IPS-NIHi7 (cell line): ENCODE results near the gene SLC2A11.

ENCODE experiments used
- DNase-seq: peaks from one replicate; pipeline ENCODE4 v3.0.0; 2012; ENCODE audit warnings: mixed read lengths; ENCODE audit errors: extremely low spot score

The SLC2A11 gene

DNA sequence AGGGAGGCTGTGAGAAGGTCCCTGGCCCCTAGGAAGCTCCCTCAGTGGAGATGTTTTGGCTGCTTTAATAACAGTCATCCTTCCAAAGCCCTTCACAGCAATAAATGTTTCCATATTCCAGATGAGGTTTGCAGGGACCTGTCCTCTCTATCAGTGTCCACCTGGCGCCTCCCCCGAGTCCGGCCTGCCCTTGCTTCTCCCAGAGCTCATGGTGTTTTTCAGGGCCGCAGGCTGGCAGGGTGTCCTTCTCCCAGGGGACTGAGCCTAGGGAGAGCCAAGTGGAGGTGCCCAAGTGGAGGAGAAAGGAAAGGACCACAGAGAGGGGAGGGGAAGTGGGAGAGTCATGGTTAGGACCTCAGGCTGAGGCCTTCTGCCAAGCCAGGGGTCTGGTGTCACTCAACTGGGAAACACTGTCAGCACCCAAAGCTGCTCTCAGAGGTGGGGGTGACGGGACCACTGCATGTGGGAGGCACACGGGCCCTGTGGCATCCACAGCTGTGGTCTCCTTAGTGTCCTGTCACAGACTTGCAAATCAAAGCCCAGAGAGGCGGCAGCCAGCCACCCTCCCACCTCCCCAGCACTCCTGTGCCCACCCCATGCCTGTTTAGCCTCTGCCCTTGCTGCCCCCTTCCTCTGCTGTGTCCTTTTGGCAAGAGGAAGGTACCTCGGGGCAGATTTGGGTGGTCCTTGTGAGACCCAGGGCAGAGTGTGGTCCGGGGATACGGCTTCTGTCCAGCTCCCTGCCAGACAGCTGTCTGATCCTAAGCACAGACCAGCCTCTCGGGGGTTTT is 25.3 kb upstream of the SLC2A11 start:
- no peak for DNase-seq

GRCh38 chr22:23833017-23833751 is 24.5 kb upstream of the SLC2A11 start:
- no peak for DNase-seq

DNA sequence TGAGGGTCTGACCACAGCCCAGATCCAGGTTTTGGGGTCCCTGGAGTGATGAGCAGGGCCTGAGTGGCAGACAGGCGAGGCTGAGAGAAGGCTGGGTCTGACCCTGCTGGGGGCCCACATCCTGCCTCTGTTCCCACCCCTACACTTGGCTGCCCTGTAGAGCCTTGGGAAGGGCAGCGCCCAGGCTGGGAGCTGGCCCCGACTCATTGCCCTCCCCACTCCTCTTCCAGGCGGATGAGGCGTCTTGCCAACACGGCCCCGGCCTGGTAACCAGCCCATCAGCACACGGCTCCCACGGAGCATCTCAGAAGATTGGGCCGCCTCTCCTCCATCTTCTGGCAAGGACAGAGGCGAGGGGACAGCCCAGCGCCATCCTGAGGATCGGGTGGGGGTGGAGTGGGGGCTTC is 23.8 kb upstream of the SLC2A11 start:
- no peak for DNase-seq

DNA sequence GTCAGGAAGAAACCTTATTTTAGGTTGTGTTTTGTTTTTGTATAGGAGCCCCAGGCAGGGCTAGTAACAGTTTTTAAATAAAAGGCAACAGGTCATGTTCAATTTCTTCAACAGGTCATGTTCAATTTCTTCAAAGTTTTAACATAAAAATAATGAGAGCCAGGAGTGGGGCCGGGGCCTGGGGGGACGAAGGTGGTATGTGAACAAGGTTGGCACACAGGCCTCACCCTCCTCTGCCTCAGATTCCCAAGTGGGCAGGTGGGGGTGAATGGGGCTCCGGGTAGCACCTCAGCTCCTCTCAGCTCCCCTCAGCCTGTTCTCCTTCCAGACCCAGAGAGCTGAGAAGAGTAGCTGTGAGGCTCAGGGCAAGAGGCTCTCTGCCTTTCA is 23.3 kb upstream of the SLC2A11 start:
- no peak for DNase-seq

DNA sequence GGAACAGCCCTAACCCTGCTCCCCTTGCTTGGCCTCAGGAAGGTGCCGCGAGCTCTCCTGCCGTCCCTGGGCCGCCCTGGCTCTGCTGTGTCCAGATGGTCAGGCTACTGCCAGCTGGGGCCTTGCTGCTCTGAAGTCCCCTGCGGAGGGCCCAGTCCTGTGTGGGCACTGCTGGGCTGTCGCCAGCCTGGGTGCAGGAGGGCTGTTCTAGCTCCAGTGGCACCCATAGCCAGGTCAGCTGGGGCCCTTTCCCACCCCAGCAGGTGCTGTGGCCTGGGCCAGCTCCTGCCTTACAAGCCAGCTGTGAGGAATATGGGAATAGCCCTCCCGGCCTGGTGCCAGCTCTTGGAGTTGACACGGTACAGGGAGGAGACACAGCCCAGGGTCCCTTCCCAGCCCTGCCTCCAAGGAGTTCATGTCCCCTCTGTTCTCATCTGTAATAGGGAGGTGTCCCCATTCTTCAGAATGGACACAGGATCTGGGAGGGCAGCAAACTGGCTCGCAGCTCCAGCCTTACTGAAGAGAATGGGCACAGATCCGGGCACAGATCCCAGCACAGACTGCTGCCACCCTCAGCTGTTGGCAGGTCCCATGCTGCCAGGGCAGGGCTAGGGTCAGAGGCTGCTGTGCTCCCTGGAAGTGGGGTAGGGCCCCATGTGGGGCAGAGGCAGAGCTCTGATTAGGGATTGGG is 22.7 kb upstream of the SLC2A11 start:
- DNase-seq = no peak

GRCh38 chr22:23835484-23836144 is 22.1 kb upstream of the SLC2A11 start:
- DNase-seq = no peak

DNA sequence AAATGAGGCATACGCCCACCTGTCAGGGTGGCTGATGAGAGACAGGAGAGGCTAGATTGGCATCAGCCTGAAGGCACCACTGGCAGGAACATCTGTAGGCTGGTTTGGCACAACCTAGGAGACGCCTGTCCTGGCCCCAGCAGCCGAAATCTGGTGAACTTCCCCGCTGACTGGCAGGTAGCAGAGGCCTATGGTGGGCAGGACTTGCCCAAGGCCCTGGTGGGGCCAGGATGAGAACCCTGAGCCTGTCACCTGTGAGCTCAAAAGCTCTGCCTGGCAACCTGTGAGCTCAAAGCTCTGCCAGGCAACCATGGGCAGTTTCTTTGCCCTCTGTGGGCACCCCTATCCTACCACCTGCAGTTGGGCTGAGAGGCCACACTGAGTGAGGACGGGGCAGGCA is 21.4 kb upstream of the SLC2A11 start:
- no peak for DNase-seq

DNA sequence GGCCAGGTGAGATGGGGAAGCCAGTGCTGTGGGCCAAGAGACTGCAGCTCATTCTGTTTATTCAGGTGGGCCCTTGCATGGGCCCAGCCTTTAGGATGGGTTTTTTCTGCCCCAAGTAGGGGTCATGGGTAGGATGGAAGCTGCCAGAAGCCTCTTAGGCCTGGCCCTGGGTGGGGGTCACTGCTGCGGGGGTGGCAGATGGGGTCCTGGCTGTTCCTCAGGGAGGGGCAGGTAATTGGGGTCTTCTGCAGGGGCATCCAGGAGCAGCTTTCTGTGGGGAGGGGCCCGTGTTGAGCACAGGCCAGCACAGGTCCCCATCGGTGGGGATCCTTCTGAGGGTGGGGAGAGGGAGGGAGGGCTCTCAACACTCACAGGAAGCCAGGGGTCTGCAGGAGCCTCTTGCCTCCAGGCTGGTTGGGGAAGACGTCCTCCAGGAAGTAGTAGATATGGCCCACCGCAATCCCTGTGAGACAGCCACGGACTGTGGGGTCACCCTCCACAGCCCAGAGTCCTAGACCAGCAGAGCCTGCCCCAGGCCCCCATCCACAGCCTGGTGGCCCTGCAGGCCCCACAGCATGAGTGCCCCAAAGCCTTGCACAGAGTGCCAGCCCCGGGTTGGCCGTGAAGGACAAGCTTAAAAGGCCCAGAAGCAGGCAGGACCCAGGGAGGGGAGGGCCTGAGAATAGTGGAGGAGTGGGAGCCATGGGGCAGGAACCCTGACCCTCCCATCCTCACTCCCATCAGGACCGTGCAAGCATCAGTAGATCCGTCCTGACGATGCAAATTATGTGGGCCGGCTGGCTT is 20.8 kb upstream of the SLC2A11 start:
- no peak for DNase-seq

GRCh38 chr22:23837496-23837859 is 20.2 kb upstream of the SLC2A11 start:
- DNase-seq = no peak

DNA sequence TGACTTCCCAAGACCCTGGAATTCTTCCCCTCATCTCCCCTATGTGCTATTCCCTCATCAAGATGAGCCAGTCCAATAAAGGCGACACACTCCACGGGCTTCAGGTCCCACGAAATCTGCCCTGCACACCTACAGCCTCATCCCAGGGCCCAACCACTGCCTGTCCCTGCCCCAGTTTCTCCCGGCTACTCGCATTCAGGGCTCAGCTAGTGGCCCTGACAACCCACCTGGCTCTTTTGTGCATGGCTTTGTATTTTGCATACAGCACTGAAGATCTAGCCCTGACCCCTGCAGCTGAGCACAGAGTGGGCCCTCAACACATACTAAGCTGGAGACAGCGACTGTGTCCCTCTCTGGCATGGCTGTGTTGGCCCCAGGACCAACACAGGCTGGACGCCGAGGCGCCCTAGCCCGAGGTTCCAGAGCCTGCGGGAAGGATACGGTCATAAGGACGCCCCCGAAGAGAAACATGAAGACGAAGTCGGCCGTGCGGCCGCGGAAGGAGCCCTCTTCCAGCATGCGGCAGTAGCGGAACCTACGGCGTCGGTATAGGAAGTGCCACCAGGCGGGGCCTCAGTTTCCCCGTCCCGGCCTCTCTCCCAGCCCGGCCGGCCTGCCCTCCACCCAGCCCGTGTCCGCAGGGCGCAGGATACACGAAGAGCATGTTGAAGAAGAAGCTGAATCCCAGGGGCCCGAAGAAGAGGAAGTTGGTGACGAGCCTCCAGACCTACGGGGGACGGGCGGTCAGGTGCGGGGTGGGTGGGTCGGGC is 19.6 kb upstream of the SLC2A11 start:
- DNase-seq = no peak

GRCh38 chr22:23838681-23839468 is 18.8 kb upstream of the SLC2A11 start, which contains the start of gene DERL3:
Gene DERL3 (minus strand): TSS chr22:23839006. CDS start chr22:23838987, 19 bp downstream.
- DNase-seq = peak; percentile 95

- DNase-seq = no peak
Measured at GRCh38 chr22:23840026-23840425, 17.6 kb upstream of the SLC2A11 start.

DNA sequence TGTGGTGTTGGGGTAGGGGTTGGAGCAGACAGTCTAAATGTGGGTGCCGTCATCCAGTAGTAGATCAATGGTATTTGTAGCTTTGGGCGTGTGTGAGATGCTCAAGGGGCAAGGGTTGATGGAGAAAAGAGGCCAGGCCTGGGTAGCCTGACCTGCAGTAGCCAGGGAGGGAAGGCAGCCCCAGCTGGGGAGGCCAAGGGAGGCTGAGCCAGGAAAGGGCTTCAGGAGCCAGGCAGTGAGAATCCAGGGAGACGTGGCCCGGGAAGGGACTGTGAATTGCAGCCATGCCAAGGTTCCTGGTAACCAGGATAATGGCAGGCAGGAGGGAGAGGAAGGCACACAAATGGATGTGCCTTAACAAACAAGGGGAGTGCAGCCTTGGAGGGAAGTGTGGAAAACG is 16.4 kb upstream of the SLC2A11 start:
- DNase-seq = no peak

DNA sequence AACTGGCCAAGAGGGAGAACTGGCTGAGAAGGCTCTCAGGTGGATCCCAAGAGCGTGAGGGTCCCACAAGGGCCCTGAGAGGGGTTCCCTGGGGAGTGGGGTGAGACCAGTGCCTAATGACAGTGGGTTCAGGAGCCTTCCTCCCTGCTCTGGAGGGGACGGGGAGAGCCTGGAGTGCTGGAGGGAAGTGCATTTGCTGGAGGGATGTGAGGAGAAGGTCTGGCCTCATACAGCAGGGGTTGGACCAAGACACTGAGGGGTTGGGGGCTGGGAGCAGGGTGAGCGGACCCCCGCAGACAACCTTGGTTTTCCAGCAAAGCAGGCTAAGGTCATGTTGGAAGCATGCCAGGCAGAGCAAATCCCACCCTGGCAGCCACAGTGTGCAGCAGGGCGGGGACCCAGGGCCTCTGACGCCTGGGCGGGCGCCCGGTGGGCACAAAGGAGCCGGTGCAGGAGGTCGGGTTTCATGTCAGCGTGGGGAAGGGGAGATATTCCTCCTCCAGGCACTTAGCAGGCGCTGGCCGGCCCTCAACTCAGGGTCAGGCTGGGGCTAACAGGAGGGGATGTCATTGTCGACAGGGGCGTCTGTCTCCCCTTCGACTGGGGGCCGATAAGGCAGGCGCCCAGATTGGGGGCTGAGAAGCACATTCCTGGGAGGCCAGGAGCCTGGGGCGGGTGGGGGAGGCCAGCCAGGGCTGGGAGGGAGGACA is 15.8 kb upstream of the SLC2A11 start:
- no peak for DNase-seq

DNA sequence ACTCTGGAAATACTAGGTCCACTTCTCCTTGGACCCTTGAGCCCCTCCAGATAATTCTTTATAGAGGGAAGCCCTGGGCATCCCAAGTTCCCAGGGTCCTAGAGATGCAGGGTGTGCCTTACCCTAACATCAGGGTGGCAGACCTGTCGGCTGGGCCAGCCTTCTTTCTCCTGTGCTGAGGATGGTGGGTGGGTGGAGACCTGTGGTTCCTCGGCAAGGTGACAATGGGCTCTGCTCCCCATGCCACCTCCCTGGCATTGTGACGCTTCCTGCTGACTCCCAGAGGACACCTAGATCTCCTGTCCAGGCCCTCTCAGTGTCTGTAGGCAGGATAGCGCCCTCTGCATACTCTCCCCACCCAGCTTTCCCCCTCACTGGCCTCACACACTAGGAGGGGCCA is 15.1 kb upstream of the SLC2A11 start:
- no peak for DNase-seq

DNA sequence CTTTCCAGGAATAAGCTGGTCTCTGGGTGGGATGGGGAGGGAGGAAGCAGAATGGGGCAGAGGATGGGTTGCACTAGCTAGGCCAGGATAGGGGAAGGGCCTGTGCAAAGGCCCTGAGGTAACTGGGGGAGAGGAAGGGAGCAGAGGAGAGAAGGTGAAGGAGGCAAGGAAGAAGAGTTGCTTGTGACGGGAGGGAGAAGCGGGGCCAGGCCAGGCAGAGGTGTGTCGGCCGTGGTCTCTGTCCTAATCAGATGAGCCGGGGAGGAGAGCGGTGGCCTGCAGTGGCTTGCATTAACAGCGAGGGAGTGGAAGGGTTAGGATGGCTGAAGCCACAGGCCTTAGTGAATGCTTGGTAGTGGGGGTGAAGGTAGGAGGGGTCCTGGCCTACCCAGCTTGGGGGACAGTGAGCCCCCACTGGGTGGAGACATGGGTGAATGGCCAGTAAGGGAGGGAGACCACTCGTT is 12.9 kb upstream of the SLC2A11 start:
- no peak for DNase-seq

- no peak for DNase-seq
Measured at GRCh38 chr22:23845265-23846080, 12.2 kb upstream of the SLC2A11 start.

DNA sequence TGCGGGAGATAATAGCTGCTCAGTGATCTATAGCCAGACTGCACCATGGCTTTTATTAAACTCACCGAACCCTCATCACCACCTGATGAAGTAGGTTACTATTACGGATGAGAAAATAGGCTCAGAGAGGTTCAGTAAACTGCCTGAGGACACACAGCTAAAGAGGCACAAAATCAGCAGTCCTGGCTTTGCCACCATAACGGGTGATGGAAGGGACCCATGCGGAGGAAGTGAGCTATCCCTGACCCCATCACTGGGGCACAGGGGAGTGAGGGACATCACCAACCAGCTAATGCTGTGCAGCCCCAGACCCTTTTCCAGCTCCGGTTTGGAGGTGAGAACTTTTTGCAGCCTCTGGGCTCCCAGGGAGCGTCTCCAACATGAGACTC is 11.6 kb upstream of the SLC2A11 start:
- no peak for DNase-seq
